GM23338 (cell line): Measurements from ENCODE around the gene UPK1B.

Source experiments
- EZH2 ChIP-seq: fragments of 200-600 bp; sonication (generic); IDR thresholded peaks from one replicate; pipeline ENCODE4 v1.8.0; 2017; ENCODE audit warnings: antibody characterized with exemption, mild to moderate bottlenecking, low read depth; ENCODE audit not compliant: unreplicated experiment
- TF ChIP-seq, protein P1 (sequence below), 2 experiments: fragments of 200-600 bp in 1 of 2; sonication (generic) in 1 of 2; conservative IDR thresholded peaks; 2 replicates each; pipeline versions ENCODE4 v1.5.1 to v1.6.1; 2016 to 2017; ENCODE audit warnings: antibody characterized with exemption in 2 of 2, low read depth in 2 of 2, mild to moderate bottlenecking in 2 of 2, moderate library complexity in 1 of 2
- TF ChIP-seq, protein P2 (sequence below): IDR thresholded peaks from one replicate; pipeline ENCODE4 v1.6.1; 2018; ENCODE audit warnings: antibody characterized with exemption; ENCODE audit not compliant: unreplicated experiment

DNA sequence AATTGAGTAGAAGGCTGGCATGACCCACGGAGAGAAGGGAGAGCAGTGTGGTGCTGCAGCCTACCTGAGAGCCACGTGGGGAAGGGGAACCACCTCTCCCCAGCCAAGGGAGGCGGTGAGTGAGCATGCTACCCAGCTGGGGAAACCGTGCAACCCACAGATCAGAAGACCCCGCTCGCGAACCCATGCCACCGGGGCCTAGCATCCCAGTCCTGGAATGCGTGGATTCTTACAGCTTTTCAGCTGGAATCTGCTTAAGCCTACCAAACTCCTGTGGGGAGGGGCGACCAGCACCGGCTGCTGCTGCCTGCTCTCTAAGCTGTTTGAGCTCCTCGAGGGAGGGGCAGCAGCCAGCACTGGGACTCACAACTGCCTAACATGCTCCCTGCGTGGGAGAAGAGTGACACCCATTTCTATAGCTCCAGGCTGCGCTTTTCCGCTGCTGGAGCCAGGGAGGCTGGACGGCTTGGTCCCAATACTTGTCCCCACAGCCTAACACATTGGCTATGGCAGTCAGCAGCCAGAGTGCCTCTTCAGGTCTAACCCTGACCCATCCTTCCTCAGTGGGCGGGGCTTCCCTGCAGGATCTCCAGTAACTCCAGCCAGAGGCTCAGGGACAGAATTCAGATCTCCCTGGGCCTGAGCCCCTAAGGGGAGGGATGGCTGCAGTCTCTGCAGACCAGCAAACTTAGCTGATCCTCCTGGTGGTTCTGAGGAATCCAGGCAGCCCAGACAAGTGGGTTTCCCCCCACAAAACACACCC is 47.5 kb upstream of the UPK1B start:
- no peak for TF ChIP-seq EZH2
- TF ChIP-seq, protein P1, sequence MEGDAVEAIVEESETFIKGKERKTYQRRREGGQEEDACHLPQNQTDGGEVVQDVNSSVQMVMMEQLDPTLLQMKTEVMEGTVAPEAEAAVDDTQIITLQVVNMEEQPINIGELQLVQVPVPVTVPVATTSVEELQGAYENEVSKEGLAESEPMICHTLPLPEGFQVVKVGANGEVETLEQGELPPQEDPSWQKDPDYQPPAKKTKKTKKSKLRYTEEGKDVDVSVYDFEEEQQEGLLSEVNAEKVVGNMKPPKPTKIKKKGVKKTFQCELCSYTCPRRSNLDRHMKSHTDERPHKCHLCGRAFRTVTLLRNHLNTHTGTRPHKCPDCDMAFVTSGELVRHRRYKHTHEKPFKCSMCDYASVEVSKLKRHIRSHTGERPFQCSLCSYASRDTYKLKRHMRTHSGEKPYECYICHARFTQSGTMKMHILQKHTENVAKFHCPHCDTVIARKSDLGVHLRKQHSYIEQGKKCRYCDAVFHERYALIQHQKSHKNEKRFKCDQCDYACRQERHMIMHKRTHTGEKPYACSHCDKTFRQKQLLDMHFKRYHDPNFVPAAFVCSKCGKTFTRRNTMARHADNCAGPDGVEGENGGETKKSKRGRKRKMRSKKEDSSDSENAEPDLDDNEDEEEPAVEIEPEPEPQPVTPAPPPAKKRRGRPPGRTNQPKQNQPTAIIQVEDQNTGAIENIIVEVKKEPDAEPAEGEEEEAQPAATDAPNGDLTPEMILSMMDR (conservative IDR thresholded peaks at IDR 0.05; ENCODE audit: low read depth in 2 of 2): no peak
- TF ChIP-seq, protein P2, sequence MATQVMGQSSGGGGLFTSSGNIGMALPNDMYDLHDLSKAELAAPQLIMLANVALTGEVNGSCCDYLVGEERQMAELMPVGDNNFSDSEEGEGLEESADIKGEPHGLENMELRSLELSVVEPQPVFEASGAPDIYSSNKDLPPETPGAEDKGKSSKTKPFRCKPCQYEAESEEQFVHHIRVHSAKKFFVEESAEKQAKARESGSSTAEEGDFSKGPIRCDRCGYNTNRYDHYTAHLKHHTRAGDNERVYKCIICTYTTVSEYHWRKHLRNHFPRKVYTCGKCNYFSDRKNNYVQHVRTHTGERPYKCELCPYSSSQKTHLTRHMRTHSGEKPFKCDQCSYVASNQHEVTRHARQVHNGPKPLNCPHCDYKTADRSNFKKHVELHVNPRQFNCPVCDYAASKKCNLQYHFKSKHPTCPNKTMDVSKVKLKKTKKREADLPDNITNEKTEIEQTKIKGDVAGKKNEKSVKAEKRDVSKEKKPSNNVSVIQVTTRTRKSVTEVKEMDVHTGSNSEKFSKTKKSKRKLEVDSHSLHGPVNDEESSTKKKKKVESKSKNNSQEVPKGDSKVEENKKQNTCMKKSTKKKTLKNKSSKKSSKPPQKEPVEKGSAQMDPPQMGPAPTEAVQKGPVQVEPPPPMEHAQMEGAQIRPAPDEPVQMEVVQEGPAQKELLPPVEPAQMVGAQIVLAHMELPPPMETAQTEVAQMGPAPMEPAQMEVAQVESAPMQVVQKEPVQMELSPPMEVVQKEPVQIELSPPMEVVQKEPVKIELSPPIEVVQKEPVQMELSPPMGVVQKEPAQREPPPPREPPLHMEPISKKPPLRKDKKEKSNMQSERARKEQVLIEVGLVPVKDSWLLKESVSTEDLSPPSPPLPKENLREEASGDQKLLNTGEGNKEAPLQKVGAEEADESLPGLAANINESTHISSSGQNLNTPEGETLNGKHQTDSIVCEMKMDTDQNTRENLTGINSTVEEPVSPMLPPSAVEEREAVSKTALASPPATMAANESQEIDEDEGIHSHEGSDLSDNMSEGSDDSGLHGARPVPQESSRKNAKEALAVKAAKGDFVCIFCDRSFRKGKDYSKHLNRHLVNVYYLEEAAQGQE: no peak
